22Rv1 (cell line): ENCODE measurements around the gene CBX6.

Source experiments
- H3K27ac ChIP-seq: fragments of 450-650 bp; 2 replicates; pipeline ENCODE4 v1.5.1; 2017
- CTCF ChIP-seq: fragments of 450-650 bp; IDR thresholded peaks from 2 replicates; pipeline ENCODE4 v1.5.1; 2017; ENCODE audit warnings: mild to moderate bottlenecking
- ZFX ChIP-seq: fragments of 450-650 bp; IDR thresholded peaks from 2 replicates; pipeline ENCODE4 v1.6.1; 2017; ENCODE audit warnings: antibody characterized with exemption, borderline replicate concordance

The CBX6 gene

GRCh38 chr22:38841635-38842034 is 30.4 kb downstream of the CBX6 start:
- no peak for TF ChIP-seq CTCF
- TF ChIP-seq ZFX = no peak
- no peak overlapping the region for H3K27ac ChIP-seq

- H3K27ac ChIP-seq = no peak overlapping the region
- no peak for TF ChIP-seq ZFX
- no peak for TF ChIP-seq CTCF
These were observed 30.8 kb downstream of the CBX6 start for GRCh38 chr22:38841211-38841610.

GRCh38 chr22:38840129-38840528 is 31.9 kb downstream of the CBX6 start:
- no peak for TF ChIP-seq ZFX
- H3K27ac ChIP-seq = no peak overlapping the region

GRCh38 chr22:38839686-38840085 is 32.3 kb downstream of the CBX6 start:
- TF ChIP-seq CTCF (no peak), ZFX (no peak)
- no peak overlapping the region for H3K27ac ChIP-seq

- TF ChIP-seq ZFX (no peak), CTCF (no peak)
- no peak overlapping the region for H3K27ac ChIP-seq
These were observed 34.5 kb downstream of the CBX6 start for GRCh38 chr22:38837414-38837928.

GRCh38 chr22:38835888-38836301 is 36.1 kb downstream of the CBX6 start:
- no peak overlapping the region for H3K27ac ChIP-seq
- no peak for TF ChIP-seq CTCF
- no peak for TF ChIP-seq ZFX

GRCh38 chr22:38834991-38835390 is 37.0 kb downstream of the CBX6 start:
- H3K27ac ChIP-seq = no peak overlapping the region
- TF ChIP-seq CTCF = no peak
- no peak for TF ChIP-seq ZFX

- no peak overlapping the region for H3K27ac ChIP-seq
- TF ChIP-seq ZFX (no peak), CTCF (no peak)
These were observed 37.6 kb downstream of the CBX6 start for GRCh38 chr22:38834215-38834953.
